UCSD-AML1 (cell line): Measurements from ENCODE around the gene BMP7.
"Not testable (repeated sequence)": the region's sequence is repeated elsewhere in the genome, so short reads cannot be mapped to it uniquely, and the experiment has no call there.

Source experiments
- DNase-seq: peaks from one replicate; lab custom pipeline; 2025; ENCODE audit not compliant: unreplicated experiment; lab: John Stamatoyannopoulos, UW

The BMP7 gene

DNA sequence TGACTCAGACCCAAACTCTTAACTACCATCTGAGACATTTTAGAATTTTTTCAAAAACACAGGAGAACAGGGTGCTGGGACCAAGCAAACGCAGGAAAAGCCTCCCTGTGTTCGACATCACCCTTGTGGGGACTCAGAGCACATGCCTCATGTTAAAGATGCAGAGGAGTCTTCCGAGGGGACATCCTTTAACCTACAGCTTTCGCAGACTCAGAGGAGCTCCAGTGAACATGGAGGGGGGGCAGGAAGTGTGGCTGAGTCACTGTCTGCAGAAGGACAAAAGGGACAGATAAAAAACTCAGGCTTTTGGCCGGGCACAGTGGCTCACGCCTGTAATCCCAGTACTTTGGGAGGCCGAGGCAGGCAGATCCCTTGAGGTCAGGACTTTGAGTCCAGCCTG is 15.1 kb downstream of the BMP7 start:
- no peak for DNase-seq

DNA sequence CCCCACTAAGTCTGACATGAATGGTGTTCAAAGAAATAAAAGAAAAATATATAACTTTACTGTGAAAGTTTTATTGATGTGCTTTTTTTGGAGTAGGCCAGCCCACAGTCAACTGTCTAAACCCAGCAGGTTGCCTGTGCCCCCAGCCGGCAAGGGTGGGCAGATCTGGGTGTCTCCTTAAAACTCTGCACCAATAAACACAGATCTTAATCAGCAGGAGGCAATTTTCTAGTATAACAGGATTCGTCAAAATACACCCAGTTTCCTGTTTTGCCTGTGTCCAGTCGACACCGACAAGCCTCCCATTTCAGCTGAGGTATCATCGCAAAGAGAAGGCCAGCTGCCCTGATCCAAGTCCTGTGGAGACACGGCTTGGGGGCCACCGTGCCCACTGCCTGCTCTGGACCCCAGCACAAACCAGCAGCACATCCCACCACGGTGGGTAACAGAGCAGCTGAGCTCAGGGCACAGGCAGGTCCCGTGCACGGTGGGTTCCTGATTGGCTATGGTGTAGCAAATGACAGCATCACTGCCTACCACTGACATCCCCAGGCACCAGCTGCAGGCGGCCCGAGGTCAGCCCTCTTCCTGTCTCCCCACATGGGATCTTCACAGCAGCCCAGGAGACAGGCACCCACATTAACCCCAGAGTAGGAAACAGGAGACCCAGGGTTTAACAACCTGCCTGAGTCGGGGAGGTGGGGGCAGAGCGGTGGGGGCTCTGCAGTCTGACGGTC is 15.7 kb downstream of the BMP7 start:
- DNase-seq, result no peak

- DNase-seq, result no peak
Measured at GRCh38 chr20:57249772-57250171, 16.7 kb downstream of the BMP7 start.

- DNase-seq, result no peak
Measured at GRCh38 chr20:57249073-57249472, 17.4 kb downstream of the BMP7 start.

DNA sequence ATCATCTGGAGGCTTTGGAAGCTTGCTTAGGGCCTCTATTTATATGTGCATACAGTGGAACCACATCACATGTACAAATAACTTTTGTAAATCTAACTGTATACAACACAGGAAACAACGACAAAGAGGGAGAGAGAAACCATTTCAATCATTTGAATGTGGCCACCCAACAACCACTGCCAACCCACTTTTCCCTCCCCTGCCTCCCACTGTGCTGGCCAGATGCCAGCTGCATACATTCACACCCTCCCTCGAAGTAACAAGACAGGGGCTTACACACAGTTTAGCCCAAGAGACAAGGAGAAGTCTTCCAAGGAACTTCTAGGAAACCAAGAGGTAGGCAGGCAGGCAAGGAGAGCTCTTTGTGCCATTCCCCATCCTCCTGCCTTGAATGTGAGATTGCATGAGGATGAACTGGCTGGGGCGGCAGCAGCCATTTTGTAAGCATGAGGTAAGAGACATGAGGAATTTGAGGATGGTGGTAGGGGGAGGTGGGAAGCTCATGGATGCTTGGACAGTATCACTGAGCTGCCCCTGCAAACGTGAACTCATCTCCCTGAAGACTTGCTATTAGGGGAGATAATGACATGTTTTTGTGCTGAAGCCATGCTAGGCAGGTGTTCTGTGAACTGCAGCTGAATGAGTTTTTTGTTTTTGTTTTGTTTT is 18.2 kb downstream of the BMP7 start:
- DNase-seq, result no peak

GRCh38 chr20:57247292-57247965 is 19.0 kb downstream of the BMP7 start:
- no peak for DNase-seq

DNA sequence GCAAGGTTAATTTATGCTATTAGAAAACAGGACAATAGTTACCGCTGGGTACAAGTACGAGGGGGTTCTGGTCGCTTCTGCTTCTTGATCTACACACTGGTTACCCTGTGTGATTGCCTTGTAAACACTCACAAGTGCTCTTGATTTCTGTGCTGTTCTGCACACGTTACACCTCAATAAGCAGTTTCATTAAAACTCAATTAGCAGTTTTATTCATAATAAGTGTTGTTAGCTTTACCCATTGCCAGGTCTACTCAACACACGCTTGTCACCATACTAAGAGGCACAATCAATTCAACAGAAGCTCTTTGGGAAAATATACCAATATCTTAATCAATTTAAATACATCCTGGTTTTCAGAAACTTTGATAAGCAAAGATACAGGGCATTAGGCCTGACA is 20.4 kb downstream of the BMP7 start:
- no peak for DNase-seq

DNA sequence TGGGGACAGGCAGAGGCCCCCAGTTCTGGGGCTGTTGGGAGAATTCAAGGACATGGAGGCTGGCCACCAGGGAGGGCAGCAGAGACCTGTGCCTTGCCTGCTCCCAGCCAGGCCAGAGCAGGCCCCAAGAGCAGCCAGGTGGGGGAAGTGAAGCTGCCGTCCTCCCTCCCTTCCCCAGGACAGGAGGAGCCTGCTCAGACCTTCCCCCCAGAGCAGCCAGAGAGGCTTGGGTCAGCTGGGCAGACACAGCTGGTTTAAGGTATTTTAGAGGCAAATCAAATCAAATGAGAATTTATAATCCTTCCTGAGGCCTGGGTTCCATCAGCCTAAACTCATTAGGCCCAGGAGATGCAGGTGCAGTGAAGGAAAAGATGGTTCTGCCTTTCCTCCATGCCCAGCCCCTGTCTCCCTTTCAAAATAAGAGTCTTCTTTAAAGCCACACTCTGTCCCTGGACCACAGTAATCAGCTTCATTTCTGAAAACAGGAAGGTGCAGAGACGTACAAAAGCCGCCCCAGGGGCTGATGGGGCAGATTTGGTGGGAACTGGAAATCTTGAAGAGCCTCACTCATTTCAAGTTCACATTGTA is 21.7 kb downstream of the BMP7 start:
- DNase-seq, result no peak

DNA sequence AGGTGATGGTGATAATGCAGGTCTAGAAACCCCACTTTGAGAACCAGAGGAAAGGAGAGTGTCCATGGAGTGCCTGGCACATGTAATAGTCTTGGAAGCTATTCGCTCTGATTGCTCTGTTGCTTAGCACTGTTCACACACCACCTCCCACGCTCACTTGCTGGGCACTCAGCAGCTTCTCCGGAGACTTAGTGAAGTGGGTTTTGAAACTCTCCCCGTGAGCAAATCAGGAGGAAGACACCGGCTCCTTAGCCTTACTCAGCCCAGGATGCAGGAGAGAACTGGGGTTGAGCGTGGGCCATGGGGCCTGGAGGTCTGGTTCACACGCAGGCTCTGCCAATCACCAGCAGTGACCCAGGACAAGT is 22.2 kb downstream of the BMP7 start:
- DNase-seq, result no peak

DNA sequence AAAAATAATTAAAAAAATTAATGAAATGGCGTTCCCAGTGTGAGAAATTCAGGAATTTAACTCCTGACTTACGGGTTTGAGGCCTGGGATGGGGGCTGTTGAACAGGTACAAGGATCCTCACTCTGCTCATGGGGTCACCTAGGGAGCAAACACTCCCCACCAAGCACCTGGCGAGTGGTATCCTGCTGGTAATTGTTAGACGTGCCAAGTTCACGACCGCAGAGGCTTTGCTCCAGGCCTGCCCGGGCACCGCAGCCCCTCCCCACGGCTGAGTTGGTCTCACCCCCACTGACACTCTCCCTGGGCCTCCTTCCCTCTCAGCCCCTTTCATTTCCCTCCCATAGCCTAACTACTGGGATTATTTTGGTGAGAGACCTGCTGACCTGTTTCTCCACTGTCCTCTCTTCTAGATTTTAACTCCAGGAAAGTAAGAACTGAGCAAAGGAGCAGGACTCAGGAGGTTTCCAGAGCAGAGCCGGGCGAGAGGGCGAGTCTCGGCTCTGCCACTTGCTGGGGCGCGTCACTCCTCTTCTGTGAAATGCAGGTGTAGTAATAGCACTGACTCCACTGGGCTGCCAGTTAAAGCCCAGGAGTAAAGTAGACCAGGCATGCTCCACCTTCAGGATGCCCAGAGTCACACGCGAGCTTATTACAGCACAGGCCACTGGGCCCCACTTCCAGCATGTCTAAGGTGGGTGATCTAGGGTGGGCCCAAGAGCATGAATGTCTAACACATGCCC is 22.8 kb downstream of the BMP7 start:
- DNase-seq, result no peak

GRCh38 chr20:57242414-57242813 is 24.0 kb downstream of the BMP7 start:
- DNase-seq, result no peak

DNA sequence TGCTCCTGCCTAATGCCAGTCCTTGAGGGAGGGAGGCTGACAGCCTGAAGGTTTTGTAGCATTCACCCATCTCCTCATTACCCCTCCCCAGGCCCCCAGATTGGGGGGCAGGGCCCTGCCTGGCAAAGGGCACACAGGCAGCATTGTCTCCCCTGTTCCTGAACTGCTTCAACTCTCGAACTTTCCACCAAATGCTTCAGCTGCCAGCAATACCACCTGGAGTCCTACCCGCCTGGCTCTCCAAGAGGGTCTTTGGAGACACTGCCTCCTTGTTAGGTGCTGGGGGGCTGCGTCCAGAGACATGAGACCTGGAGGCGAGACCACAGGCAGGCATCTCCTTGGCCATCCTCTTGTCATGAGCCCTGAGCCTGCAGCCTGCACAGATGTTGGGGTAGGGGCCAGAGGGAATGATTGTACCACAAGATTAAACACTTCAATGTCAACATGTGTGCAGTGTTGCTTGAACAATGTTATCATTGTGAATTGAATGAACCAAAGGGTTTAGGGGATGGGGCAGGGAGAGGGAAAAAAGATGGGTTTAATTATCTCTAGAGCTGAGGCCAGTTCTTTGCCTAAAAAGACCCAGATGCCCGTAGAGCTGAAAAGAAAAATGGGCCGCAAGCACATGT is 25.0 kb downstream of the BMP7 start:
- DNase-seq, result no peak

DNA sequence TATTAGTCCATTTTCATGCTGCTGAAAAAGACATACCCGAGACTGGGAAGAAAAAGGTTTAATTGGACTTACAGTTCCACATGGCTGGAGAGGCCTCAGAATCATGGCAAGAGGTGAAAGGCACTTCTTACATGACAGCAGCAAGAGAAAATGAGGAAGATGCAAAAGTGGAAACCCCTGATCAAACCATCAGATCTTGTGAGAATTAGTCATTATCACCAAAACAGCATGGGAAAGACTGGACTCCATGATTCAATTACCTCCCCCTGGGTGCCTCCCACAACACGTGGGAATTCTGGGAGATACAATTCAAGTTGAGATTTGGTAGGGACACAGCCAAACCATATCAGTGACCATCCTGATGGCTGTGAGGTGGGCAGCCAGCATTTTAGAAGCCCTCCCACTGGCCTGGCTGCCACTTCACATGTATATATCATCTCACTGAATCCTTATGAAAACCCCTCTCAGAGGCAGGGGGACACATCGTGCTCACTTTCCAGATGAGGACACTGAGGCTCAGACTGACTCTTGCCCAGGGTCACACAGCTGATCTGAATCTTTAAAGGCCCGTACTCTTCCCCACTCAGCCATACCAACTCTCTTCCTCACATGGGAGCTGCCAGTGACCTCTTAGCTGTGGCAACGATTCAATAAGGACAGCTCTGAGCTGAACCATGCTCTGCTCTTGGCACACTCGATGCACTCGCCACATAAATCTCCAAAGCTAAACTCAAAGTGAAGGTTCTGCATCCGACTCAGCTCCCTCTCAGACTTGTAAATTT is 25.7 kb downstream of the BMP7 start:
- no peak for DNase-seq

DNA sequence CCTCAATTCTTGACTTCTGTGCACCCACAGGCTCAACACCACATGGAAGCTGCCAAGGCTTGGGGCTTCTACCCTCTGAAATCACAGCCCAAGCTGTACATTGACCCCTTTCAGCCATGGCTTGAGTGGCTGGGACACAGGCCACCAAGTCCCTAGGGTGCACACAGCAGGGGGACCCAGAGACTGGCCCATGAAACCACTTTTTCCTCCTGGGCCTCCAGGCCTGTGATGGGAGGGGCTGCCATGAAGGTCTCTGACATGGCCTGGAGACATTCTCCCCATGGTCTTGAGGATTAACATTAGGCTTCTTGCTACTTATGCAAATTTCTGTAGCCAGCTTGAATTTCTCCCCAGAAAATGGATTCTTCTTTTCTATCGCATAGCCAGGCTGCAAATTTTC is 26.7 kb downstream of the BMP7 start:
- DNase-seq, result not testable (repeated sequence)

DNA sequence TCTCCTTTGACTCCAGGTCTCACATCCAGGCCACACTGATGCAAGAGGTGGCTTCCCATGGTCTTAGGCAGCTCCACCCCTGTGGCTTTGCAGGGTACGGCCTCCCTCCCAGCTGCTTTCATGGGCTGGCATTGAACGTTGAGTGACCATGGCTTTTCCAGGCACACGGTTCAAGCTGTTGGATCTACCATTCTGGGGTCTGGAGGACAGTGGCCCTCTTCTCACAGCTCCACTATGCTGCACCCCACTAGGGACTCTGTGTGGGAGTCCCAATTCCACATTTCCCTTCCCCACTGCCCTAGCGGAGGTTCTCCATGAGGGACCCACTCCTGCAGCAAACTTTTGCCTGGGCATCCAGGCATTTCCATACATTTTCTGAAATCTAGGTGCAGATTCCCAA is 27.1 kb downstream of the BMP7 start:
- DNase-seq, result not testable (repeated sequence)

DNA sequence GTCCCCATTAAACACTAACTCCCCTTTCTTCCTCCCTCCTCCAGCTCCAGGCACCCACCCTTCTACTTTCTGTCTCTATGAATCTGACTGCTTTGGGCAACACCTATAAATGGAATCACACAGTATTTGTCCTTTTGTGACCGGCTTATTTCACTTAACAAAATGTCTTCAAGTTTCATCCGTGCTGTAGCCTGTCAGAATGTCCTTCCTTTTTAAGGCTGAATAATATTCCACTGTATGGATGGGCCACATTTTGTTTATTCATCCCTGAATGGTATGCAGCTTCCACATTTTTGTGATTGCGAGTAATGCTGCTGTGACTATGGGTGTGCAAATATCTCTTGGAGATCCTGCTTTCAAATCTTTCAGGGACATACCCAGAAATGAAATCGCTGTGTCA is 28.4 kb downstream of the BMP7 start:
- DNase-seq, result no peak

- no peak for DNase-seq
Measured at GRCh38 chr20:57237585-57237953, 28.9 kb downstream of the BMP7 start.

DNA sequence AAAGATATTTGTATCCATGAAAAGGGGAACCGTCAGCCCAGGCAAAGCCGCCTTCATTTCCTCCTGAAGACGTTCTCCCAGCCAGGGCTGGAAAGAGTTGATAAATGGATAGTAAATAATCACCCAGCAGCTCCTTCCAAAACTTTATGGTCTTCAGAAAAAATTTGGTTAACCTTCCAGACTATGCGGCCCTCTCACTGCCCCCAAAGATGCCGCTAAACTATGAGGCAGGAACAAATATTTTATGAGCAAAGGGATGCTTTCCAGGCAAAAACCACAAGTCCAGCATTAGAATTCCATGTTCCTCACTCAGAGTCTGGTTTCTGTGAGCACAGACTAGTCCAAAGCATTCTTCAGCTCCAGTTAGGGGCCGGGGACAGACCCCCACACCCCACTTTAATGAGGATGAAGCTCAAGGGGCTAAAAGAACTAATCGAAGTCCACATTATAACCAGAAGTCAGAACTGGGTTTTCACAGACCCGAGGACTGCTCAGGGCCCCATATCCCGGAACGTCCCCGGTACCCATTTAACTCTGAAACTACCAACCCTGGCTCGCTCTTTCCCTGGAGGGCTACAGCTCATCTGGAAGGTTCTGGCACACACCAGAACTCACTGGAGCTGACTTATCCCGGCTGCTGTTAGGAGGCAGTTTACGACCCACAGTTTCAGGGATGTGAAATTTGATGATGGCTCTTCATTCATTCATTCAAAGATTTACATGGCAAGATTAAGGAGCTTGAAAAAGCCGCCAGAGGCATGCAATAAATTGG is 29.4 kb downstream of the BMP7 start:
- DNase-seq, result no peak

DNA sequence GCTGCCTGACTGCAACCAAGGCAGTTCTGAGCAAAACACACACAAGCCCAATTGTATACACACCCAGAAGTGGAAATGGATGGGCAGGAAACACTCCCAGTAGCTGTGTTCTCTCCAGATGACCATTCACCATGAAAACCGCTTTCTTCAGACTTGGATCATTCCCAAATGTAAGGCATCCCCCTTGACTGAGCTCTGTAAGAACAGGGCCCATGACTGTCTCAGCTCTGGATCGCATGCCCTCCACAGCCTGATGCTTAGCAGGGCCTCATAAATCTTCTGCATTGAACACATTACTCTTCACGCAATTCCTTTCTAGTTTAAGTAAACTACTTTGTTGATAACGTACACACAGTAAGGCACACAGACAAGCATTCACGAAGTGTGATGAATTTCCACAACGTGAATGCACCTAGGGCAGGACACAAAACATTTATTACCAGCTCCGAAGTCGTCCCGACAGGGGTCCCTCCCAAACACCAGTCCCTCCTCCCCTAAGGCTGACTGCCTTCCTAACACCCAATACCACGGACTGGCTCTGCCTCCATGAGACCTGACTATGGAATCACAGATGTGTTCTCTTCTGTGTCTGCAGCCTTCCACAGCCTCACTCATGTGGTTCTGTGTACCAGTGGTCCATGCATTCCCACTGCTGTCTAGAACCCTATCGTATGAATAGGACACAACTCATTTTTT is 31.7 kb downstream of the BMP7 start:
- no peak for DNase-seq
